GM12892 (cell line): Measurements from ENCODE around the gene NXF1.

Experiments used
- DNase-seq: peaks from one replicate; pipeline ENCODE4 v3.0.0; 2011; ENCODE audit not compliant: insufficient read length
- FAIRE-seq: peaks from 2 replicates; lab custom pipeline; 2011; peaks lifted over from hg19 to GRCh38; lab: Jason Lieb, UNC
- POLR2A ChIP-seq: IDR thresholded peaks from 2 replicates; pipeline ENCODE4 v1.6.1; 2011; ENCODE audit warnings: low read depth, low read length, control low read depth
- POLR2AphosphoS5 ChIP-seq: IDR thresholded peaks from 2 replicates; pipeline ENCODE4 v1.6.1; 2011; ENCODE audit warnings: low read depth, low read length, control low read depth
- TAF1 ChIP-seq: IDR thresholded peaks from 2 replicates; pipeline ENCODE4 v1.6.1; 2011; ENCODE audit warnings: low read depth, mild to moderate bottlenecking, control low read depth, low read length, borderline replicate concordance

The NXF1 gene

GRCh38 chr11:62747475-62748160 is 57.6 kb downstream of the NXF1 start:
- DNase-seq (no peak), FAIRE-seq (no peak)
- no peak for TF ChIP-seq POLR2AphosphoS5
- TF ChIP-seq POLR2A, result no peak
- no peak for TF ChIP-seq TAF1
